Activated CD8-positive, alpha-beta memory T cell treated with anti-CD3 and anti-CD28 coated beads, Interleukin-2, amount 50 U/mL, for 48 hours (primary cell): ENCODE data around the gene MTSS2.
"Not testable (repeated sequence)": the region's sequence is repeated elsewhere in the genome, so short reads cannot be mapped to it uniquely, and the experiment has no call there.

Source experiments
- DNase-seq: peaks from one replicate; pipeline ENCODE4 v3.0.0-alpha.2; 2020

MTSS2 gene

DNA sequence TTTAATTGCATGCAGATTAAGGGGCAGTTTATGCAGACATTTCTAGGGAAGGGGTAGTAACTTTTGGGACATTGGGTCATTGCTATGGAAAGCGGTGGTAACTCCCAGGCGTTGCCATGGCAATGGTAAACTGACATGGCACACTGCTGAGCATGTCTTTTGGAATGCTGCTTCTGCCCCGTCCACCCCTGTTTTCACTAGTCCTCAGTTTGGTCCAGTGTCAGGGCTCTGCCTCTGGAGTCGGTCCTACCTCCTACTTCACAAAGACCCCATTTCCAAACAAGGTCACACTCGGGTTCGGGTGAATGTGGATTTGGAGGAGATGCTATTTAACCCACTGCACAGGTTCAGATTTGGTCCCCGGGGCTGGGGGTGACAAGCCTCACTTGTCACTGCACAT is 36.6 kb downstream of the MTSS2 start:
- no peak for DNase-seq

DNA sequence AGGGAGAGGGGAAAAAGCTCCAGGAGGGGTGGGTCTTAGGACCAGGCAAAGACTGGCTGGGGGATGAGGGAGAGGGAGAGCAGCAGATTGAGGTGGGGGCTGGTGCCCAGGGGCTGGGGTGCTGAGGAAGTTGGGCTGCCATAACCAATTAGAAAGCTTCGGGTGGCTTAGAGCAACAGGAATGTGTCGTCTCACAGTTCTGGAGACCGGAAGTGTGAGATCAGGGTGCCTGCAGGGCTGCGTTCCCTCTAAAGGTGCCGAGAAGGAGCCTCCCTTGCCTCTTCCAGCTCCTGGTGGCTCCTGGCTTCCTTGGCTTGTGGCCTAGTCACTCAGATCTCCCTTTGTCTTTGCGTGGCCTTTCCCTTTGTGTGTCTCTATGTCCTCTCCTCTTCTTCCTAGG is 37.2 kb downstream of the MTSS2 start:
- DNase-seq: no peak

DNA sequence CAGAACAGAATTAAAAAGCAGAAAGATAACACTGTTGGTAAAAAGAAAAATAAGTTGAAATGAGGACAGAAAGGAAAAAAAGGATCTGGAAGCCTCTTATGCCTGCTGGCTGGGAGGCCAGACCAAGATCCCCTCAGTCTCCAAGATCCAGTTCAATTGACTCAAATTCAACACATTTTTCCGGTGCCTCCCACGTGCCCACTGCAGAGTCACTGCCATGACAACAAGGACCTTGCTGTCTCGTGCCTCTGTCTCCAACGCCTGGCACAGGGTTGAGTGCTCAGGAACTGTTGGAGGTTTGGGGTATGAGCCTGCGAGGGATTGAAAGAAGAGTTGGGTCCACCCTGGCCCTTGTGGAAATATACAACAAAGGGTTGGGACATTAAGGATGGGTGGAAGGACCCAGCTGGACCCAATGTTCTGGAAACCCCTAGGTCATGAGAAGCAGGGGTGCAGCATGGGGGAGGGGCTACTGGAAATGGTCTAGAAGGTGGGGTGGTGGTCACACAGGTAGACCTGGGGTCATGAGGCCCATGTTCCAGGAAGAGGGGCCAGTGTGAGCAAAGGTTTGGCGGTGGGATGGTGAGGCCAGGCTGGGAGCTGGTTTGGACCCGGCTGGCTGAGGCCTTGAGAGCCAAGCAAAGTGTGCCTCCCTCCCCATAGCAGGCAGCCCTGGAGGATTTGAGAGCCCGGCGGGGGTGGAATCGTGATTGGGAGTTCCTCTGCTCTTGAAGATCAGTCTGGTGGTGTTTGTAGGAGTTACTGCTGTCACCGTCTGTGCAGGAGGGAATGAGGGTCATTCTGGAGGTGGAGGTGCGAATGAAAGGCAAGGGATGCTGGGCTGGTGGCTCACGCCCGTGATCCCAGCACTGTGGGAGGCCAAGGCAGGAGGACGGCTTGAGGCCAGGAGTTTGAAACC is 38.2 kb downstream of the MTSS2 start:
- no peak for DNase-seq

DNA sequence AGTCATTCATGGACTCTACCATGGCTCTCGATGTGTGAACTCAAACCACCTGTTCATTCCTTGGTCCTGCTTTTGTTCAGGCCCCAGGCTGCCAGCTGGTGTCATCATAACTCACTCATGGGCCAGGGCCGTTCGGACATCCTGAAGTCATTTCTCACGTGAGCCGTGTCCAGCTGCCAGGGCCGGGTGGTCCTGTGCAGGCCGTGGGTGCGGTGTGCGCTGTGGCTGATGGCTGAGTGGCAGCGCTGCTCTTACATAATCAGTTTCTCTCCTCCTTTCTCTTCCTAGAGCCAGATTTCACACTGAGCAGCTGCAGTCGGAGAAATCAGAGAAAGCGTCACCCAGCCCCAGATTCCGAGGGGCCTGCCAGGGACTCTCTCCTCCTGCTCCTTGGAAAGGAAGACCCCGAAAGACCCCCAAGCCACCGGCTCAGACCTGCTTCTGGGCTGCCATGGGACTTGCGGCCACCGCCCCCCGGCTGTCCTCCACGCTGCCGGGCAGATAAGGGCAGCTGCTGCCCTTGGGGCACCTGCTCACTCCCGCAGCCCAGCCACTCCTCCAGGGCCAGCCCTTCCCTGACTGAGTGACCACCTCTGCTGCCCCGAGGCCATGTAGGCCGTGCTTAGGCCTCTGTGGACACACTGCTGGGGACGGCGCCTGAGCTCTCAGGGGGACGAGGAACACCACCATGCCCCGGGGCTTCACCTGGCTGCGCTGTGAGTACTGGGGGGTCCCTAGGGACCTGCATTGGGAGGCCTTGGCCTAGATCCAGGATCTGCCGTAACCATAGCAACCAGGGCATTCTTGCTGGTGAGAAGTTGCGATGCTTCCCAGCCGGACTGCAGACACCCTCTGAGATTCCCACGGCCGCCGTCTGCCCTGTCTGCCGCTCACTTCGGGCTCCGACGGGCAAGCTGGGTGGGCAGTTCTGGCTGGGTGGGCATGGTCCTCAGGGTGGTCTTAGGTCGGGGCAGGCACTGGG is 39.3 kb downstream of the MTSS2 start, which contains the start of gene IL34:
TSS of gene IL34 (plus strand) at position 300 of the 982 bp plus-strand sequence. CDS start at position 689, 389 bp downstream.
- no peak for DNase-seq

DNA sequence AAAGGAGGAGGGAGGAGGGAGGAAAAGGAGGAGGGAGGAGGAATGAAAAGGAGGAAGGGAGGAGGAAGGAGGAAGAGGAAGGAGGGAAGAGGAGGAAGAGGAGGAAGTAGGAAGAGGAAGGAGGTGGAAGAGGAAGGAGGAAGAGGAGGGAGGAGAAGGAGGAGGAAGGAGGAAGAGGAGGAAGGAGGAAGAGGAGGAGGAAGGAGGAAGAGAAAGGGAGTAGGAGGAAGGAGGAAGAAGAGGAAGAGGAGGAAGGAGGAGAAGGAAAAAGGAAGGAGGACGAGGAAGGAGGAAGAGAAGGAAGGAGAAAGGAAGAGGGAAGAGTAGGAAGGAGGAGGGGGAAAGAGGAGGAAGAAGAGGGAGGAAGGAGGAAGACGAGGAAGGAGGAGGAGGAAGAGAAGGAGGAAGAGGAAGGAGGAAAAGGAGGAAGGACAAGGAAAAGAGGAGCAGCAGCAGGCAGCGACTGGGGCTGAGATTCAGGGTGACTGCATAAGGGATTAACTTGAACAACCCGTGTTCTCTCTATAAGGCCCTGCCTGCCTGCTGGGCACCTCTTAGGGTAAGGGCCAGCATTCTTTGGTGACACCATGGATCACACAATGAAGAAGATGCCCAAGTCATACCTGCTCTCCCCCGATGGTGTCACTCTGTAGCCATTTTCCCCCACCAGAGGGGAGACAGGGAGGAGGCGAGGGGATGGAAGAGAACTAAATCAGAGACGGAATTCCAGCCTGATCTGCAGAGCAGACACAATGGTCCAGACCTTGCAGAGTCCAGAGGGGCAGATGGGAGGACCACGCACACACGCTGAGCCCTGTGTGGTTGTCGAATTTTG is 40.9 kb downstream of the MTSS2 start:
- no peak for DNase-seq

DNA sequence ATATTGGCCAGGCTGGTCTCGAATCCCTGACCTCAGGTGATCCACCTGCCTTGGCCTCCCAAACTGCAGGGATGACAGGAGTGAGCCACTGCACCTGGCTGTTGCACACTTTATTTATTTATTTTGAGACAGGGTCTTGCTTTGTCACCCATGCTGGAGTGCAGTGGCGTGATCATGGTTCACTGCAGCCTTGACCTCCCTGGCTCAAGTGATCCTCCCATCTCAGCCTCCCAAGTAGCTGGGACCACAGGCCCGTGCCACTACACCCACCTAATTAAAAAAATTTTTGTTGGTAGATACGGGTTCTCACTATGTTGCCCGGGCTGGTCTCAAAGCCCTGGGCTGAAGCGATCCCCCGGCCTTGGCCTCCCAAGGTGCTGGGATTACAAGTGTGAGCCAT is 42.6 kb downstream of the MTSS2 start:
- DNase-seq: not testable (repeated sequence)

DNA sequence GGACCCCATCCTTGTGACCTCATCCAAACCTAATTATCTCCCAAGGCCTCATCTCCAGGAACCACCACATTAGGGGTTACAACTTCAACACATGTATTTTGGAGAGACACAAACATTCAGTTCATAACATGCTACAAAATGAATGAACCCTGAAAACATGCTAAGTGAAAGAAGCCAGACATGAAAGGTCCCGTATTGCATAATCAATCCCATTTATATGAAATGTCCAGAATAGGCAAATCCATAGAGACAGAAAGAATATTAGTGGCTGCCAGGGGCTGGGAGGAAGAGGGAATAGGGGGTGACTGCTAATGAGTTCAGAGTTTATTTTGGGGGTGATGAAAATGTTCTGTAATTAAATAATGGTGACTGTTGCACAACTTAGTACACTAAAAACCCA is 43.2 kb downstream of the MTSS2 start:
- no peak for DNase-seq

DNA sequence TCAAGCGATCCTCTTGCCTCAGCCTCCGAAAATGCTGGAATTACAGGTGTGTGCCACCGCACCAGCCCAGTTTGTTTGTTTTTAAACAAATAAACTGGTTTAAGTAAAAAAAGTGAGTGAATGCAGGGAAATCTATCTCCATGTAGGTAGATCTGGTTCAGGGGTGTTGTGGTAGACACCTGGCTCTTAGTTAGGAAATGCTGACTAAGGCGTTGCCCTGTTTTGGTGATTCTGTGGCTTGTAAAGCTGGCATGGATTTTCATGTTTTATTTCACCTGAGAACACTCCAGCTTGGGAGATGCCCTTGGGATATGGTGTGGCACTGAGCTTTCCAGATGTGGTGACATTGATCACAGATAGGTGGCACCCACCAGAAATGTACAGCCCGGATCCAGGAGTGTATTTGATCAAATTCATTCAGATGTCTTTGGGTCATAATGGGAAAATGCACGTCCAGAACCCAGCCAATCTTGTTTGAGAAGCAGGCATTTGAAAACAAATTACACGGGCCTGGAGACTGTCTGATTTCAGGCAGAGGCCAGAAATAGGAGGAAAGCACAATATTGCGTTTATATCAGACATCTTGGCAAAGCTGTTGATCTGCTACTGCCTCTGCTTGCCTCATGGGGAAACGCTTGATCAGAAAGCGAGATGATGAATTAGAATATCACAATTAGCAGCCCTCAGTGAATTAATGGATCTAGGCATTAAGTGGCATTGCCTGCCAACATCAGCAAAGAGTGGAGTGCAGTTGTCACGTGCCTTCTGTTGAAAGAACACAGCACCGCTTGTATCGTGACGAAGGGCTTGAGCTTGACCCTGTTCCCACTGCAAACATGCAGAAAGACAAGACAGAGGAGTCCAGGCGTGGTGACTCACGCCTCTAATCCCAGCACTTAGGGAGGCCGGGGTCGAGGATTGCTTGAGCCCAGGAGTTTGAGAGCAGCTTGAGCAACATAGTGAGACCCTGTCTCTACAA is 46.8 kb downstream of the MTSS2 start:
- no peak for DNase-seq
